H1 (cell line): ENCODE results near the gene NFIC. TPM values are rescaled to one million over a fixed set of nuclear protein-coding genes. Genes with fewer than 3 reads are reported as not detected.

Experiments
- CTCF ChIA-PET: fragments of 300-600 bp; sonication (Branson Sonifier 250); formaldehyde crosslinking; loops from one replicate; lab custom pipeline; 2021; ENCODE audit not compliant: partially characterized antibody; lab: Charles Lee
- POLR2A ChIA-PET: fragments of 300-600 bp; sonication (Branson Sonifier 250); formaldehyde crosslinking; loops from one replicate; lab custom pipeline; 2021; ENCODE audit warnings: inconsistent platforms; ENCODE audit not compliant: partially characterized antibody; lab: Charles Lee
- DNase-seq, 2 experiments: peaks; one replicate each; pipeline versions ENCODE4 v3.0.0 to v3.0.0-alpha.2; 2010 to 2022; ENCODE audit warnings: low spot score in 2 of 2, low read depth in 1 of 2, mixed read lengths in 1 of 2
- FAIRE-seq: peaks from 2 replicates; lab custom pipeline; 2011; peaks lifted over from hg19 to GRCh38; lab: Jason Lieb, UNC
- H2AFZ ChIP-seq: 2 replicates; pipeline ENCODE4 v1.8.1; 2012; ENCODE audit warnings: low read length, inconsistent platforms
- H2AK5ac ChIP-seq: 2 replicates; pipeline ENCODE4 v1.6.1; 2013; ENCODE audit warnings: low read depth, low read length
- H2BK120ac ChIP-seq: replicated peaks from 2 replicates; pipeline ENCODE3; 2013; ENCODE audit warnings: low read depth, low read length, inconsistent platforms
- H2BK12ac ChIP-seq: 2 replicates; pipeline ENCODE4 v1.6.1; 2013; ENCODE audit warnings: low read depth, low read length
- H2BK15ac ChIP-seq: 2 replicates; pipeline ENCODE4 v1.6.1; 2013; ENCODE audit warnings: low read length
- H2BK20ac ChIP-seq: 2 replicates; pipeline ENCODE4 v1.6.1; 2013; ENCODE audit warnings: low read length
- H2BK5ac ChIP-seq: 2 replicates; pipeline ENCODE4 v1.6.1; 2013; ENCODE audit warnings: low read depth, low read length
- H3K14ac ChIP-seq: 2 replicates; pipeline ENCODE4 v1.6.1; 2013; ENCODE audit warnings: inconsistent platforms; ENCODE audit not compliant: insufficient read length
- H3K18ac ChIP-seq: 2 replicates; pipeline ENCODE4 v1.6.1; 2013; ENCODE audit warnings: low read length; ENCODE audit errors: extremely low read depth
- H3K23ac ChIP-seq: 2 replicates; pipeline ENCODE4 v1.6.1; 2013; ENCODE audit warnings: inconsistent platforms; ENCODE audit not compliant: insufficient read length
- H3K23me2 ChIP-seq: 2 replicates; pipeline ENCODE4 v1.6.1; 2013; ENCODE audit warnings: low read depth, low read length
- H3K27ac ChIP-seq: 2 replicates; pipeline ENCODE4 v1.6.1; 2011; ENCODE audit warnings: low read depth, low read length, inconsistent platforms
- H3K27me3 ChIP-seq, 4 experiments: replicated peaks in 1 of 4; 1 replicate in 1 of 4; 2 replicates in 3 of 4; pipeline versions ENCODE4 v1.6.1 to v1.8.1; 2011 to 2013; ENCODE audit warnings: low read length in 3 of 4, mild to moderate bottlenecking in 3 of 4, inconsistent platforms in 2 of 4, mixed read lengths in 2 of 4, moderate library complexity in 1 of 4; ENCODE audit not compliant: control insufficient read depth in 3 of 4, insufficient read depth in 3 of 4; ENCODE audit errors: extremely low read depth in 1 of 4
- H3K36me3 ChIP-seq, 4 experiments: 2 replicates each; pipeline versions ENCODE4 v1.6.1 to v1.8.1; 2011 to 2013; ENCODE audit warnings: mild to moderate bottlenecking in 4 of 4, low read length in 3 of 4, moderate library complexity in 2 of 4, control low read depth in 1 of 4, inconsistent platforms in 1 of 4; ENCODE audit not compliant: insufficient read depth in 4 of 4, control insufficient read depth in 2 of 4
- H3K4ac ChIP-seq: replicated peaks from 2 replicates; pipeline ENCODE3; 2013; ENCODE audit warnings: low read length, low read depth, mixed read lengths, inconsistent platforms; ENCODE audit not compliant: insufficient read length
- H3K4me1 ChIP-seq, 4 experiments: replicated peaks in 1 of 4; 1 replicate in 1 of 4; 2 replicates in 3 of 4; pipeline versions ENCODE4 v1.6.1 to v1.8.1; 2011 to 2013; ENCODE audit warnings: low read length in 3 of 4, inconsistent platforms in 2 of 4, mixed read lengths in 1 of 4; ENCODE audit not compliant: insufficient read depth in 4 of 4, control insufficient read depth in 3 of 4
- H3K4me2 ChIP-seq, 2 experiments: 2 replicates each; pipeline versions ENCODE4 v1.6.1 to v1.8.1; 2011 to 2013; ENCODE audit warnings: low read depth in 2 of 2, low read length in 2 of 2, control low read depth in 1 of 2, inconsistent platforms in 1 of 2, mild to moderate bottlenecking in 1 of 2; ENCODE audit not compliant: insufficient read depth in 1 of 2
- H3K4me3 ChIP-seq, 4 experiments: fragments of 200-600, 300-600 bp in 1 of 4; sonication (generic), shearing (Covaris generic), sonication (Bioruptor Twin) in 1 of 4; 2 replicates each; pipeline versions ENCODE4 v1.5.1 to v1.8.1; 2011 to 2016; ENCODE audit warnings: low read length in 4 of 4, low read depth in 3 of 4, control low read depth in 2 of 4, inconsistent platforms in 2 of 4, mild to moderate bottlenecking in 2 of 4, mixed read lengths in 1 of 4, moderate library complexity in 1 of 4; ENCODE audit not compliant: insufficient read depth in 2 of 4; ENCODE audit errors: extremely low read depth in 1 of 4
- H3K56ac ChIP-seq: replicated peaks from 2 replicates; pipeline ENCODE3; 2013; ENCODE audit warnings: low read depth, mild to moderate bottlenecking, mixed read lengths, low read length, inconsistent platforms; ENCODE audit not compliant: insufficient read length
- H3K79me1 ChIP-seq: 2 replicates; pipeline ENCODE4 v1.6.1; 2013; ENCODE audit warnings: low read depth, low read length, control low read depth
- H3K79me2 ChIP-seq, 2 experiments: 2 replicates each; pipeline versions ENCODE4 v1.6.1 to v1.8.1; 2012 to 2013; ENCODE audit warnings: low read length in 2 of 2, mild to moderate bottlenecking in 2 of 2, inconsistent platforms in 1 of 2; ENCODE audit not compliant: insufficient read depth in 2 of 2, control insufficient read depth in 1 of 2
- H3K9ac ChIP-seq, 4 experiments: replicated peaks in 1 of 4; 1 replicate in 1 of 4; 2 replicates in 3 of 4; pipeline versions ENCODE4 v1.6.1 to v1.8.1; 2011 to 2013; ENCODE audit warnings: low read depth in 3 of 4, low read length in 3 of 4, control low read depth in 2 of 4, mild to moderate bottlenecking in 2 of 4, moderate library complexity in 2 of 4, inconsistent platforms in 1 of 4; ENCODE audit errors: extremely low read depth in 1 of 4
- H3K9me3 ChIP-seq, 2 experiments: 2 replicates each; pipeline versions ENCODE4 v1.6.1 to v1.8.1; 2012 to 2013; ENCODE audit warnings: mild to moderate bottlenecking in 2 of 2, moderate library complexity in 2 of 2, control low read depth in 1 of 2, inconsistent platforms in 1 of 2, low read depth in 1 of 2, low read length in 1 of 2, mixed read lengths in 1 of 2; ENCODE audit not compliant: insufficient read depth in 2 of 2
- H4K20me1 ChIP-seq, 2 experiments: replicated peaks in 1 of 2; 2 replicates each; pipeline versions ENCODE3 to v1.8.1; 2011 to 2013; ENCODE audit warnings: inconsistent platforms in 2 of 2, low read length in 2 of 2, mild to moderate bottlenecking in 1 of 2; ENCODE audit not compliant: insufficient read depth in 2 of 2, control insufficient read depth in 1 of 2
- H4K5ac ChIP-seq: 2 replicates; pipeline ENCODE4 v1.6.1; 2013; ENCODE audit warnings: low read length, low read depth, mixed read lengths, inconsistent platforms; ENCODE audit not compliant: insufficient read length
- H4K8ac ChIP-seq: 2 replicates; pipeline ENCODE4 v1.8.0; 2013; ENCODE audit warnings: mild to moderate bottlenecking, moderate library complexity, low read length, inconsistent platforms; ENCODE audit not compliant: insufficient read depth; ENCODE audit errors: extremely low read depth
- H4K91ac ChIP-seq: replicated peaks from 2 replicates; pipeline ENCODE3; 2013; ENCODE audit warnings: low read length, mixed read lengths, inconsistent platforms; ENCODE audit not compliant: insufficient read length
- BRCA1 ChIP-seq: IDR thresholded peaks from 2 replicates; pipeline ENCODE4 v1.6.1; 2012; ENCODE audit warnings: low read depth, low read length, improper control_type of control experiment
- CEBPB ChIP-seq: IDR thresholded peaks from 2 replicates; pipeline ENCODE4 v1.6.1; 2012; ENCODE audit warnings: low read depth, low read length
- E2F6 ChIP-seq: IDR thresholded peaks from 2 replicates; pipeline ENCODE4 v1.6.1; 2012; ENCODE audit warnings: inconsistent platforms
- EP300 ChIP-seq, 2 experiments: IDR thresholded peaks; 1 replicate in 1 of 2; 2 replicates in 1 of 2; pipeline ENCODE4 v1.6.1; 2011 to 2012; ENCODE audit warnings: low read depth in 2 of 2, low read length in 2 of 2, mild to moderate bottlenecking in 2 of 2, borderline replicate concordance in 1 of 2, inconsistent platforms in 1 of 2, moderate library complexity in 1 of 2
- FOSL1 ChIP-seq: IDR thresholded peaks from 2 replicates; pipeline ENCODE4 v1.6.1; 2011; ENCODE audit warnings: mild to moderate bottlenecking, low read depth, low read length, moderate library complexity; ENCODE audit not compliant: insufficient read depth
- PHF8 ChIP-seq: fragments of 200-600 bp; sonication (generic); conservative IDR thresholded peaks from 2 replicates; pipeline ENCODE4 v1.7.1; 2012; ENCODE audit warnings: low read depth, mild to moderate bottlenecking, inconsistent platforms, low read length, moderate library complexity
- RBBP5 ChIP-seq: IDR thresholded peaks from 2 replicates; pipeline ENCODE4 v1.7.1; 2012; ENCODE audit warnings: low read depth, mild to moderate bottlenecking, inconsistent platforms, low read length, moderate library complexity, borderline replicate concordance
- RFX5 ChIP-seq: IDR thresholded peaks from 2 replicates; pipeline ENCODE4 v1.6.1; 2011; ENCODE audit warnings: low read depth, low read length, improper control_type of control experiment, borderline replicate concordance
- SP1 ChIP-seq: IDR thresholded peaks from 2 replicates; pipeline ENCODE4 v1.6.1; 2011; ENCODE audit warnings: low read depth, low read length
- SUZ12 ChIP-seq: fragments of 200-600 bp; sonication (generic); IDR thresholded peaks from 2 replicates; pipeline ENCODE4 v1.6.1; 2012; ENCODE audit warnings: mild to moderate bottlenecking, inconsistent platforms, low read length, moderate library complexity, mixed read lengths
- TAF7 ChIP-seq: optimal IDR thresholded peaks from 2 replicates; pipeline ENCODE3; 2011; ENCODE audit warnings: low read depth, mild to moderate bottlenecking, inconsistent platforms, low read length, moderate library complexity, borderline replicate concordance
- WGBS, 2 experiments: shearing (Covaris generic) in 1 of 2; methylation state at CpG; one replicate each; pipeline versions ENCODE4 v1.1.6 to v1.1.7; 2013 to 2015; ENCODE audit warnings: low lambda C conversion rate in 2 of 2, mixed read lengths in 2 of 2, inconsistent platforms in 1 of 2, low coverage in 1 of 2, missing lambda C conversion rate in 1 of 2; ENCODE audit not compliant: insufficient replicate concordance in 2 of 2, insufficient coverage in 1 of 2, insufficient read length in 1 of 2; ENCODE audit errors: extremely low coverage in 1 of 2, missing lambda C conversion rate in 1 of 2; 5-methylcytosine and 5-hydroxymethylcytosine counted together
- polyA plus RNA-seq, 7 experiments: library from polyadenylated mRNA; depleted of rRNA in 3 of 7; stranded (reverse) in 5 of 7; unstranded in 2 of 7; fragments of >200 nt in 5 of 7; fragments of 200-250 nt in 2 of 7; gene quantifications; 1 replicate in 5 of 7; 2 replicates in 1 of 7; 4 replicates in 1 of 7; pipeline versions ENCODE4 v1.2.1 to v1.2.3, GENCODE V29; 2011 to 2013; ENCODE audit warnings: missing spikeins in 2 of 7, mixed read lengths in 2 of 7
- total RNA-seq: library from RNA; stranded (reverse); fragmentation: NEBNext Ultra II Directional; extraction: Animal tissue kit (Norgen Biotek cat#: 25700); gene quantifications from 2 replicates; pipeline ENCODE4 v1.2.1, GENCODE V29; 2021

The NFIC gene
- total and polyA plus RNA-seq, 2 of the 8 experiments (the other 6 are each of a cell fraction or from before 2014, with no cell fraction given), result 0.56 to 3.2 TPM

- Histone ChIP-seq H3K14ac (no peak overlapping the region), H2BK15ac (no peak overlapping the region), H4K20me1 (no peaks in the 10 kb centered on the region), H3K79me1 (no peaks in the 10 kb centered on the region), H3K9ac (no peak overlapping the region), H3K4me3 (no peak overlapping the region), H2BK20ac (no peak overlapping the region), H3K79me2 (no peaks in the 10 kb centered on the region), H3K4ac (no peak overlapping the region), H3K27ac (no peak overlapping the region), H3K4me1 (no peaks in the 10 kb centered on the region), H3K23me2 (no peaks in the 10 kb centered on the region), H2AFZ (no peak overlapping the region), H2AK5ac (no peak overlapping the region), H3K9me3 (no peaks in the 10 kb centered on the region), H2BK5ac (no peak overlapping the region), H4K8ac (no peak overlapping the region), H3K36me3 (no peaks in the 10 kb centered on the region), H4K5ac (no peak overlapping the region), H3K23ac (no peak overlapping the region), H3K27me3 (peaks cover 0 to 1% (median 0%) of the 10 kb centered on the region in 4 experiments; a peak in 3 of 7 replicates), H3K4me2 (no peak overlapping the region), H4K91ac (no peak overlapping the region), H2BK120ac (no peak overlapping the region), H3K56ac (no peak overlapping the region), H2BK12ac (no peak overlapping the region), H3K18ac (no peak overlapping the region)
- DNase-seq (no peak), FAIRE-seq (no peak)
- WGBS, 2 experiments, result 89% methylated on average over 15 of the region's 25 CpGs; no CpG with 5 or more reads in 1 of the 2 experiments
- ChIA-PET CTCF (interaction anchor here (0.8 to 7.3 kb wide), 5 partner anchors 40 to 129 kb away, joined by 3 to 77 read pairs (median 4); no protein-coding TSS in a partner anchor), POLR2A (no interaction called here)
- TF ChIP-seq CEBPB (no peak), BRCA1 (no peak), SUZ12 (no peak), EP300 (IDR thresholded peaks at IDR 0.05; ENCODE audit: borderline replicate concordance in 1 of 2, low read depth in 2 of 2, low read length in 2 of 2) (no peak), FOSL1 (no peak), RFX5 (no peak), PHF8 (no peak), TAF7 (no peak), E2F6 (no peak), RBBP5 (no peak), SP1 (no peak)
Measured at GRCh38 chr19:3344608-3345598, 21.5 kb upstream of the NFIC start.
